Smooth muscle cell (in vitro differentiated cells): ENCODE results near the gene GPRC5D. TPM values are rescaled to one million over a fixed set of nuclear protein-coding genes. Genes with fewer than 3 reads are reported as not detected.

Experiments
- DNase-seq: peaks from one replicate; lab custom pipeline; 2025; ENCODE audit not compliant: unreplicated experiment; lab: John Stamatoyannopoulos, UW
- H2AFZ ChIP-seq: fragments of 200-600 bp; sonication (generic); 2 replicates; pipeline ENCODE4 v1.6.0; 2016; ENCODE audit warnings: antibody characterized with exemption, low read depth, mild to moderate bottlenecking
- H3F3A ChIP-seq: fragments of 200-600 bp; sonication (generic); 2 replicates; pipeline ENCODE4 v1.6.0; 2017; ENCODE audit warnings: antibody characterized with exemption, low read depth
- H3K27ac ChIP-seq: fragments of 200-600 bp; sonication (generic); 2 replicates; pipeline ENCODE4 v1.5.1; 2016; ENCODE audit warnings: low read depth, mild to moderate bottlenecking
- H3K27me3 ChIP-seq: fragments of 200-600 bp; sonication (generic); 2 replicates; pipeline ENCODE4 v1.6.1; 2016; ENCODE audit warnings: low read depth, mild to moderate bottlenecking
- H3K36me3 ChIP-seq: fragments of 200-600 bp; sonication (generic); 2 replicates; pipeline ENCODE4 v1.5.1; 2016; ENCODE audit warnings: low read depth
- H3K4me1 ChIP-seq: fragments of 200-600 bp; sonication (generic); 2 replicates; pipeline ENCODE4 v1.5.1; 2016; ENCODE audit warnings: low read depth
- H3K4me2 ChIP-seq: fragments of 200-600 bp; sonication (generic); 2 replicates; pipeline ENCODE4 v1.6.0; 2016; ENCODE audit warnings: mild to moderate bottlenecking
- H3K4me3 ChIP-seq: fragments of 200-600 bp; sonication (generic); 2 replicates; pipeline ENCODE4 v1.5.1; 2016; ENCODE audit warnings: mild to moderate bottlenecking
- H3K79me2 ChIP-seq: fragments of 200-600 bp; sonication (generic); 2 replicates; pipeline ENCODE4 v1.6.0; 2016; ENCODE audit warnings: low read depth, mild to moderate bottlenecking
- H3K9ac ChIP-seq: fragments of 200-600 bp; sonication (generic); 2 replicates; pipeline ENCODE4 v1.6.0; 2016; ENCODE audit warnings: low read depth
- H3K9me3 ChIP-seq: fragments of 200-600 bp; sonication (generic); replicated peaks from 2 replicates; pipeline ENCODE4 v1.5.1; 2016; ENCODE audit warnings: low read depth
- H4K20me1 ChIP-seq: fragments of 200-600 bp; sonication (generic); 2 replicates; pipeline ENCODE4 v1.6.0; 2016; ENCODE audit warnings: low read depth
- CTCF ChIP-seq: fragments of 200-600 bp; sonication (generic); IDR thresholded peaks from 2 replicates; pipeline ENCODE4 v1.5.1; 2017; ENCODE audit warnings: borderline replicate concordance, mild to moderate bottlenecking, antibody characterized with exemption; ENCODE audit not compliant: insufficient read depth, poor library complexity, severe bottlenecking
- WGBS: methylation state at CpG from one replicate; pipeline ENCODE4 v1.1.7; 2016; ENCODE audit warnings: low lambda C conversion rate; 5-methylcytosine and 5-hydroxymethylcytosine counted together
- polyA plus RNA-seq: library from polyadenylated mRNA; unstranded; fragments of >200 nt; fragmentation: Nextera tagmentation; extraction: Ambion mirVana; gene quantifications from 2 replicates; pipeline ENCODE4 v1.2.1, GENCODE V29; 2016
- total RNA-seq: library from RNA; depleted of rRNA; stranded (reverse); fragments of >200 nt; gene quantifications from 2 replicates; pipeline ENCODE4 v1.2.3, GENCODE V29; 2014

GPRC5D gene
- total and polyA plus RNA-seq, 2 experiments from 2014 or later, result not detected

GRCh38 chr12:12999959-13000615, 48.1 kb upstream of the GPRC5D start, which contains the start of gene HEBP1:
TSS of gene HEBP1 (minus strand) at chr12:13000265. CDS start at chr12:13000114, 151 bp downstream.
- peak within 1 kb of the TSS; percentile 91 for H2AFZ ChIP-seq
- peaks cover 31% of the 10 kb centered on the region for H3K79me2 ChIP-seq
- DNase-seq, result peak; percentile 95
- peak within 1 kb of the TSS; percentile 82 for H3K9ac ChIP-seq
- peak within 1 kb of the TSS; percentile 95 for H3K4me3 ChIP-seq
- peak within 1 kb of the TSS; percentile 71 for H3K27ac ChIP-seq
- TF ChIP-seq CTCF, result no peak
- H3K36me3 ChIP-seq, result no peaks in the 10 kb centered on the region
- no peaks in the 10 kb centered on the region for H3K9me3 ChIP-seq
- peaks cover 13% of the 10 kb centered on the region for H3K4me1 ChIP-seq
- no peaks in the 10 kb centered on the region for H3K27me3 ChIP-seq
- no peaks in the 10 kb centered on the region for H3F3A ChIP-seq
- H4K20me1 ChIP-seq, result peaks cover 16% of the 10 kb centered on the region
- peak within 1 kb of the TSS; percentile 89 for H3K4me2 ChIP-seq
- under 1% methylated on average over 61 of the region's 69 CpGs for WGBS

- Histone ChIP-seq H3K27ac (no peak overlapping the region), H3K4me3 (peak overlapping the region; percentile 95), H3K4me1 (peaks cover 13% of the 10 kb centered on the region), H3K4me2 (peak overlapping the region; percentile 88), H3K27me3 (no peaks in the 10 kb centered on the region), H3K79me2 (peaks cover 33% of the 10 kb centered on the region), H3K9me3 (no peaks in the 10 kb centered on the region), H3K36me3 (no peaks in the 10 kb centered on the region), H2AFZ (peak overlapping the region; percentile 82), H4K20me1 (peaks cover 16% of the 10 kb centered on the region), H3F3A (no peaks in the 10 kb centered on the region), H3K9ac (peak overlapping the region; percentile 78)
- 23% methylated on average over 22 of the region's 22 CpGs for WGBS
- no peak for DNase-seq
- TF ChIP-seq CTCF, result no peak
Measured at GRCh38 chr12:12999271-12999958, 47.4 kb upstream of the GPRC5D start.

- DNase-seq, result no peak
- Histone ChIP-seq H3K9me3 (no peaks in the 10 kb centered on the region), H3K36me3 (no peaks in the 10 kb centered on the region), H3K79me2 (peaks cover 33% of the 10 kb centered on the region), H3K4me2 (peak overlapping the region; percentile 88), H3K27me3 (no peaks in the 10 kb centered on the region), H4K20me1 (peaks cover 16% of the 10 kb centered on the region), H3K27ac (no peak overlapping the region), H3F3A (peaks cover 7% of the 10 kb centered on the region), H3K9ac (no peak overlapping the region), H3K4me1 (peaks cover 13% of the 10 kb centered on the region), H2AFZ (no peak overlapping the region), H3K4me3 (peak overlapping the region; percentile 95)
- whole genome bisulfite sequencing, result 94% methylated on average over 4 of the region's 4 CpGs
- TF ChIP-seq CTCF, result no peak
Measured at GRCh38 chr12:12998248-12998647, 46.3 kb upstream of the GPRC5D start.
